ENCODE data around the gene MAST2. TPM values are rescaled to one million over a fixed set of nuclear protein-coding genes. Genes with fewer than 3 reads are reported as not detected.

MAST2 gene
- total and polyA plus RNA-seq, 9 of the 15 experiments (the other 6 are each of a cell fraction or from before 2014, with no cell fraction given) = 0.73 to 32.0 (median 17.8) TPM

- TF ChIP-seq E2F8 (IDR thresholded peaks at IDR 0.05; ENCODE audit: low read depth, partially characterized antibody) (no peak), ZNF766 (CRISPR knock-in tag; conservative IDR thresholded peaks at IDR 0.05) (no peak), CBX2 (IDR thresholded peaks at IDR 0.05; ENCODE audit: insufficient read depth, low read length, poor library complexity, severe bottlenecking) (no peak), CBFB (CRISPR knock-in tag; IDR thresholded peaks at IDR 0.05) (no peak), IRF9 (tag; IDR thresholded peaks at IDR 0.05) (no peak), ZNF384 (IDR thresholded peaks at IDR 0.05; ENCODE audit: low read depth, low read length) (peak; percentile 44; the same call in 1 of the 2 replicates), ZNF431 (CRISPR knock-in tag; IDR thresholded peaks at IDR 0.05) (no peak), ZNF318 (IDR thresholded peaks at IDR 0.05; ENCODE audit: borderline replicate concordance in 1 of 2, low read depth in 1 of 2) (no peak), TGIF2 (CRISPR knock-in tag; IDR thresholded peaks at IDR 0.05) (no peak), SREBF2 (CRISPR knock-in tag; IDR thresholded peaks at IDR 0.05) (no peak), TAL1 (IDR thresholded peaks at IDR 0.05) (no peak)
Observed at GRCh38 chr1:46036894-46037839, 233.8 kb downstream of the MAST2 start (continued).
